GM13976 (cell line): ENCODE data around the gene PI4KA.

Experiments used
- DNase-seq: peaks from one replicate; pipeline ENCODE4 v3.0.0; 2012; ENCODE audit warnings: low spot score
- in situ Hi-C: fragments of 300-500 bp; cut with MboI; formaldehyde crosslinking; loops from one replicate; pipeline ENCODE4 v1.12.0; 2022; ENCODE audit warnings: low sequenced_read_pairs, mixed read lengths, inconsistent platforms; ENCODE audit not compliant: unreplicated experiment
- TF ChIP-seq, protein P1 (sequence below): IDR thresholded peaks from 2 replicates; pipeline ENCODE4 v1.5.1; 2012; ENCODE audit warnings: borderline replicate concordance, mild to moderate bottlenecking; ENCODE audit not compliant: insufficient read depth; ENCODE audit errors: extremely low read depth, missing control alignments, control extremely low read depth

Gene PI4KA

DNA sequence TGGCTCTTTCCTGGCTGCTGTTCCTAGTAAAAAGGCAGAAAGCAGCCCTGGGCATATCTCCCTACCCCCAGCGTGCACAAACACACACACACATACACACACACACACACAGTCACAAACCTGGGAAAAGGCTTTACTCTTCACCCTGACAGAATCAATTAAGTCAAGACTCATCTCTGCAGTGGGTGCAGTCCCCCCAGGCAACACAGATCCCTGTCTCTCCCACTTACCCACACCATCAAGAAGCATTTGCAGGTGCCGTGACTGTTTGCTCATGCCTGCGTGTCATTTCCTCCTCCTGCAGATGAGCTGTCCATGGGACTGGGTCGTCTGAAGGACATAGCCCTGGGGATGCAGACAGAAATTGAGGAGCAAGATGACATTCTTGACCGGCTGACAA is 28.8 kb upstream of the PI4KA start:
- DNase-seq, result no peak
- in situ Hi-C loops, result no loop called here
- TF ChIP-seq, protein P1, sequence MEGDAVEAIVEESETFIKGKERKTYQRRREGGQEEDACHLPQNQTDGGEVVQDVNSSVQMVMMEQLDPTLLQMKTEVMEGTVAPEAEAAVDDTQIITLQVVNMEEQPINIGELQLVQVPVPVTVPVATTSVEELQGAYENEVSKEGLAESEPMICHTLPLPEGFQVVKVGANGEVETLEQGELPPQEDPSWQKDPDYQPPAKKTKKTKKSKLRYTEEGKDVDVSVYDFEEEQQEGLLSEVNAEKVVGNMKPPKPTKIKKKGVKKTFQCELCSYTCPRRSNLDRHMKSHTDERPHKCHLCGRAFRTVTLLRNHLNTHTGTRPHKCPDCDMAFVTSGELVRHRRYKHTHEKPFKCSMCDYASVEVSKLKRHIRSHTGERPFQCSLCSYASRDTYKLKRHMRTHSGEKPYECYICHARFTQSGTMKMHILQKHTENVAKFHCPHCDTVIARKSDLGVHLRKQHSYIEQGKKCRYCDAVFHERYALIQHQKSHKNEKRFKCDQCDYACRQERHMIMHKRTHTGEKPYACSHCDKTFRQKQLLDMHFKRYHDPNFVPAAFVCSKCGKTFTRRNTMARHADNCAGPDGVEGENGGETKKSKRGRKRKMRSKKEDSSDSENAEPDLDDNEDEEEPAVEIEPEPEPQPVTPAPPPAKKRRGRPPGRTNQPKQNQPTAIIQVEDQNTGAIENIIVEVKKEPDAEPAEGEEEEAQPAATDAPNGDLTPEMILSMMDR, result no peak

DNA sequence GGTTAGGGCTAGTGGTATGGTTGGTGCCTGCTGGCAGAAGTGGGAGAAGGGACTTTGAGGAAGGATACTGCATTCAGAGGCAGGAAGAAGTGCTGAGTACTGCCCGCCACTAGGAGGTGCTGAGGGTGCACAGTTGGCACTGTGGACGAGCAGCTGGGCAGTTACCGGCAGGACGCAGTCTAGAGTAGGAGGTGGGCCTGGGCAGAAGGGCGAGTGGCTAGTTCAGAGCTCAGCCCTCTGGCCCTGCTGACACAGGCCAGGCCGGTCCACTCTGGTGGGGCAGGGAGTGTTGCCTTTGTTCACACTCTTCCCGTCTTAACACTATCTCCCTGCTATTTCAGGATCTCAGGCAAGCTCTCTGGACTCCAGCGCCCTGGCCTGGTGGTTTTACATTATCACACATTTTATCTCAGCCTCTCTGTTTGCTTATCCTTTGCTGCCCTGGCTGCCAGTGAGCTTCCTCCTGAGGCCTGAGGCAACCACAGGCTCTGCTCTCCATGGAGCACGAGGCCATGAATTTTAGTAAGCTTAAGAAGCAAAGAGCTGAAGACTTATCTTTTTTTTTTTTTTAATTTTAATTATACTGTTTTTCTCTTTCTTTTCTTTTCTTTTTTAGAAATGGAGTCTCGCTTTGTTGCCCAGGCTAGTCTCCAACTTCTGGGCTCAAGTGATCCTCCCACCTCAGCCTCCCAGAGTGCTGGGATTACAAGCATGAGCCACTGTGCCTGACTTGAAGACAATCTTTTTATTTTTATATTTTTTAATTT is 27.1 kb upstream of the PI4KA start:
- DNase-seq, result peak; percentile 81
- TF ChIP-seq, protein P1, result peak; percentile 85
- in situ Hi-C loops, result no loop called here

DNA sequence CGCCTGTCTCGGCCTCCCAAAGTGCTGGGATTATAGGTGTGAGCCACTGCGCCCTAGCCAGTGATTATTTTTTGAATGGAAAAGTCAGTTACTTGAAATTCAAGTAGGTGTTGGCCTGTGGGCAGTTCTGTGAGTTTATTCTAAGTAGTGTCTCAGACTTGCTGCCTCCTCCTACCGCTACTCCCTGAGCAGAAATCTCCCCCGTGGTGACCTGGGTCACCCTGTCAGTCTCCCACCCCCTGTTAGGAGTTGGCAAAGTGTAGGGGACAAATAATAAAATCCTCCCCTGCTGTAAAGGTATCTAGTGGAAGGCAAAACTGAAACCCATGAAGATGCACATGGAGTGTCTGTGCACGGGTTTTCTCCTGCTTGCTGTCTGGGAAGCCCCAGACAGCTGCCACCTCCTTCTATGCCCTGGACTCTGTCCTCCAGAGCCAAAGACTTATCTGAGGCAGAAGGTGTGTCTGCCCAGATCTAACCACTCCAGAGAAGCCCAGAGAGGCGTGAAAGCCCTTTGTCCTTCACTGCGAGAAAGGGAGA is 26.5 kb upstream of the PI4KA start:
- in situ Hi-C loops, result no loop called here
- TF ChIP-seq, protein P1, result no peak
- no peak for DNase-seq

DNA sequence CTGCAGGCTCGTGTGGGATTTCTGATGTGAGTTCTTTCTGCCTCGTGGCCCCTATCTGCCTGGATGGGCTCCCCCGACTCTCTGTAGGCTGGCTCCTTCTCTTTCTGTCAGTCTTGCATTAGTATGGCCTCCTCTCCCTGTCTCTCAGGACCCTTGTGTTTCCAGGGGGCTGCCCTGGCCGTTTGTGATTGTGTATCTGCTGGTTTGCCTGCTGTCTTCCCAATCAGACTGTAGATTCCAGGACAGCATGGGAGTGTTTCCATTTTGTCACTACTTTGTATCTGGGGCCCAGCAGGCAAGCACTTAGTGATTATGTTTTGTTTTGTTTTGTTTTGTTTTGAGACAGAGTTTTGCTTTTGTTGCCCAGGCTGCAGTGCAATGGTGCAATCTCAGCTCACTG is 25.8 kb upstream of the PI4KA start:
- no peak for DNase-seq
- in situ Hi-C loops, result no loop called here
- TF ChIP-seq, protein P1, result no peak

DNA sequence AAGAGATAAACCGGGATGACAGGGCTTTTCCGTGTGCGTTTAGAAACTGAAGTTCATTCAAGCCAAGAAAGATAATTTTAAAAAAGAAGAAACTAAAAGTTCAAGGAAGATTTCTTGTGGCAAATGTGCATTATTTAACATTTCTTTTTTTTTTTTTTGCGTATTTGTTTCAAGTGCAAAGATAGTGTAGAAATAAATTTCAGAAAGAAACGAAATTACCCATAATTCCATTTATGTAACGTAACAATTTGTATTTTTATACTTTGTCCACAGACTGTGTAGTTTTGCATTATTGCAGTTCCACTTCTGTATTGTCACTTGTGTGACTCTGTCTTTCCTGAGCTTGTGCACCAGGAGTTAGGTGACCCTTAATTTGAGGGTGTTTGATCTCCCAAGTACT is 24.2 kb upstream of the PI4KA start:
- in situ Hi-C loops, result no loop called here
- TF ChIP-seq, protein P1, result no peak
- no peak for DNase-seq

DNA sequence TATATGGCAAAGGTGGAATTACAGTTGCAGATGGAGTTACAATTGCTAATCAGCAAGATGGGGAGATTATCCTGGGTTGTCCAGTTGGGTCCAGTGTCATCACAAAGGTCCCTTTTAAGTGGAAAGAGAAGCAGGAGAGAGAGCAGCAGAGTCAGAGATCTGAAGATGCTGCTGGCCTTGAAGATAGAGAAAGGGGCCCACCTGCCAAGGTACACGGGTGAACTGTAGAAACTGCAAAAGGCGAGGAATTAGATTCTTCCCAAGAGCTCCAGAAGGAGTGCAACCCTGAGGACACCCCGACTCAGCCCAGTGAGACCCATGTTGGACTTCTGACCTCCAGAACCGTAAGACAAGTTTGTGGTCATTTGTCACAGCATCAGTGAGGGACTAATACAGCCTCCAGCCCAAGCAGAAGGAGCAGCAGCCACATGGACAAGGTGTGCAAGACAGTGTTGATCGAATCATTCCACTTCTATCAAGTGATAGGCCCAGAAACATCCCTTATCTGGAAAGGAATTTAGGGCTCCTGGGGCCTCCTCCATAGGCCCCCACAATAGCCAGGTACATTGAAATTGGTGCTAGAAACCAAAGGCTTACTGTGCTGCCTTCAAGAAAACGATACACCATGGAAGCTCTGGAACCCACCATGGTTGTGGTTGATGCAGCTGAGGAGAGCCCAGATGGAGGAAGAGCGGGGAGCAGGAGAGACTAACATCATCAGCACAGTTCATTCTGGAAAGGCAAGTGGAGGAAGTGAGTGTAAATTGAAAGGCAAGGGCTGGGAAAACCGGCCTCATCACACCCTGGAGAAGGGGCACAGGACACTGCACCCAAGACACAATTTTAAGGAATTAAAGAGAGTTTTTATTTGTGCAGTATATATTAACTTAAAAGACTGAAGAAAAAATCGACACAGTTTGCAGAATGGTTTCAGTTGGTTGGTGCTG is 23.5 kb upstream of the PI4KA start:
- TF ChIP-seq, protein P1, result no peak
- no peak for DNase-seq
- in situ Hi-C loops, result no loop called here
